ENCODE measurements around the gene NNMT. TPM values are rescaled to one million over a fixed set of nuclear protein-coding genes. Genes with fewer than 3 reads are reported as not detected.
A peak's percentile ranks its signal among the peaks of the same experiment; 100 is the strongest.

NNMT gene
- total and polyA plus RNA-seq, 3 experiments from 2014 or later: not detected

- H3K4me3 ChIP-seq (ENCODE audit: low read length): no peak overlapping the region
- Mint-ChIP-seq H3K27ac (no peak overlapping the region), H3K36me3 (no peaks in the 10 kb centered on the region), H3K4me1 (no peaks in the 10 kb centered on the region), H3K4me3 (no peak overlapping the region), H3K27me3 (peaks cover 13 to 26% of the 10 kb centered on the region in 2 donors), H3K9me3 (no peaks in the 10 kb centered on the region)
- H3K27ac ChIP-seq (ENCODE audit: low read depth, low read length): no peak overlapping the region
- no peaks in the 10 kb centered on the region for H3K36me3 ChIP-seq (ENCODE audit: insufficient read depth, low read length)
- POLR2A ChIA-PET: no interaction called here
- no peaks in the 10 kb centered on the region for H3K27me3 ChIP-seq (ENCODE audit: insufficient read depth, low read length, poor library complexity, severe bottlenecking)
- no peaks in the 10 kb centered on the region for H3K4me1 ChIP-seq (ENCODE audit: insufficient read depth, low read length)
- no peak for DNase-seq
- H3K9me3 ChIP-seq (ENCODE audit: low read length): no peaks in the 10 kb centered on the region
- CTCF ChIA-PET: interaction anchor here (1.0 to 1.6 kb wide), 2 partner anchors 13 to 16 kb away, joined by 3 to 5 read pairs; no protein-coding TSS in a partner anchor
These were observed 14.7 kb upstream of the NNMT start for GRCh38 chr11:114281388-114281956.

- peaks cover 9 to 20% of the 10 kb centered on the region in 2 donors for H3K27me3 Mint-ChIP-seq
- Histone ChIP-seq H3K27me3 (ENCODE audit: insufficient read depth, low read length, poor library complexity, severe bottlenecking) (no peaks in the 10 kb centered on the region), H3K27ac (ENCODE audit: low read depth, low read length) (no peak overlapping the region), H3K9me3 (ENCODE audit: low read length) (no peaks in the 10 kb centered on the region), H3K4me3 (ENCODE audit: low read length) (no peak overlapping the region), H3K4me1 (ENCODE audit: insufficient read depth, low read length) (no peaks in the 10 kb centered on the region), H3K36me3 (ENCODE audit: insufficient read depth, low read length) (no peaks in the 10 kb centered on the region)
- no peaks in the 10 kb centered on the region for H3K9me3 Mint-ChIP-seq
- no peak for DNase-seq
- H3K36me3 Mint-ChIP-seq: no peaks in the 10 kb centered on the region
- H3K4me1 Mint-ChIP-seq: no peaks in the 10 kb centered on the region
- CTCF ChIA-PET: interaction anchor here (1.6 kb wide), 1 partner anchor 17 kb away, joined by 5 read pairs; no protein-coding TSS in a partner anchor
- POLR2A ChIA-PET: no interaction called here
- H3K27ac Mint-ChIP-seq: peak overlapping the region in 1 of 8 donors; percentile 17
- no peak overlapping the region for H3K4me3 Mint-ChIP-seq
These were observed 13.7 kb upstream of the NNMT start for GRCh38 chr11:114282488-114282887.

GRCh38 chr11:114283422-114283821 is 12.8 kb upstream of the NNMT start:
- Histone ChIP-seq H3K36me3 (ENCODE audit: insufficient read depth, low read length) (no peaks in the 10 kb centered on the region), H3K4me3 (ENCODE audit: low read length) (no peak overlapping the region), H3K27me3 (ENCODE audit: insufficient read depth, low read length, poor library complexity, severe bottlenecking) (no peaks in the 10 kb centered on the region), H3K4me1 (ENCODE audit: insufficient read depth, low read length) (no peaks in the 10 kb centered on the region), H3K27ac (ENCODE audit: low read depth, low read length) (no peak overlapping the region), H3K9me3 (ENCODE audit: low read length) (no peaks in the 10 kb centered on the region)
- ChIA-PET CTCF (no interaction called here), POLR2A (no interaction called here)
- Mint-ChIP-seq H3K4me1 (no peaks in the 10 kb centered on the region), H3K27me3 (peaks cover 5 to 19% of the 10 kb centered on the region in 2 donors), H3K9me3 (no peaks in the 10 kb centered on the region), H3K27ac (no peak overlapping the region), H3K4me3 (no peak overlapping the region), H3K36me3 (no peaks in the 10 kb centered on the region)
- DNase-seq: no peak

DNA sequence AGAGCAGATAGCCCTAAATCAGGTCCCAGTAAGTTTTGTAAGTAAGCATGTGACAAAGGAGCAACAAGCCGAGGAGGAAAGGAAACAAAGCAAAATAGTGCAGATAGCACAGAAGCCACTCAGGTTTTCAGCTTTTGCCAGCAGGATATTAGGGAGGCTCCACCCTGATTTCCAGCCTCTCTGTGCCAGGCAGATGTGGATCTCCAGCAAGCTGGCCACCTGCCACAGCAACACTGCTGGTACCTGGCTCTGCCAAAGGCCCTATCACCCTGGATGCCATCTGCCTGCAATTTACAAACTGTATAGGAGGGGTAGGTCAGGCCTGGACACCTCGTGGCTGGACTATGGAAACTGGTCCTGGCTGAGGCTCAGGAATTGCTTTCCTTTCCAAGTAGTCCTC is 12.2 kb upstream of the NNMT start:
- no peaks in the 10 kb centered on the region for H3K4me1 ChIP-seq (ENCODE audit: insufficient read depth, low read length)
- DNase-seq: no peak
- H3K27me3 ChIP-seq (ENCODE audit: insufficient read depth, low read length, poor library complexity, severe bottlenecking): no peaks in the 10 kb centered on the region
- ChIA-PET CTCF (no interaction called here), POLR2A (no interaction called here)
- Mint-ChIP-seq H3K27ac (no peak overlapping the region), H3K9me3 (no peaks in the 10 kb centered on the region), H3K4me1 (no peaks in the 10 kb centered on the region), H3K27me3 (peaks cover 5 to 15% of the 10 kb centered on the region in 2 donors), H3K36me3 (no peaks in the 10 kb centered on the region), H3K4me3 (no peak overlapping the region)
- no peaks in the 10 kb centered on the region for H3K9me3 ChIP-seq (ENCODE audit: low read length)
- no peaks in the 10 kb centered on the region for H3K36me3 ChIP-seq (ENCODE audit: insufficient read depth, low read length)
- H3K4me3 ChIP-seq (ENCODE audit: low read length): no peak overlapping the region
- no peak overlapping the region for H3K27ac ChIP-seq (ENCODE audit: low read depth, low read length)

DNA sequence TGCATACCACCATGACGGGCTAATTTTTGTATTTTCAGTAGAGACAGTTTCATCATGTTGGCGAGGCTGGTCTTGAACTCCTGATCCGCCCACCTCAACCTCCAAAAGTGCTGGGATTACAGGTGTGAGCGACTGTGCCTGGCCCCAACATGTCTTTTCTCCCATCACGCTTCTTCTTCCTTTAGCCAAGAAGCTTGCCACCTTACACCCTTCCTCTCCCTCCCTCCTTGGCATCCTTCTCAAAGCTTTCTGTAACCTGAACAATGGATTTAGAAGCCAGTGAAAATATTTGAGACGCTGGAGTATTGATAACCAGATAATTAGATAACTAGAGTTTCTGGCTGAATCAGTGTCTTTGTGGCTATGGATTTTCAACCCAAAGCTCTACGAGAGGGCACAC is 11.3 kb upstream of the NNMT start:
- Histone ChIP-seq H3K4me3 (ENCODE audit: low read length) (no peak overlapping the region), H3K4me1 (ENCODE audit: insufficient read depth, low read length) (no peaks in the 10 kb centered on the region), H3K27ac (ENCODE audit: low read depth, low read length) (no peak overlapping the region), H3K9me3 (ENCODE audit: low read length) (no peaks in the 10 kb centered on the region), H3K36me3 (ENCODE audit: insufficient read depth, low read length) (no peaks in the 10 kb centered on the region), H3K27me3 (ENCODE audit: insufficient read depth, low read length, poor library complexity, severe bottlenecking) (no peaks in the 10 kb centered on the region)
- CTCF ChIA-PET: no interaction called here
- Mint-ChIP-seq H3K36me3 (no peaks in the 10 kb centered on the region), H3K4me1 (no peaks in the 10 kb centered on the region), H3K9me3 (no peaks in the 10 kb centered on the region), H3K4me3 (no peak overlapping the region), H3K27ac (no peak overlapping the region), H3K27me3 (peaks cover 4 to 9% of the 10 kb centered on the region in 2 donors)
- no peak for DNase-seq
- POLR2A ChIA-PET: no interaction called here

DNA sequence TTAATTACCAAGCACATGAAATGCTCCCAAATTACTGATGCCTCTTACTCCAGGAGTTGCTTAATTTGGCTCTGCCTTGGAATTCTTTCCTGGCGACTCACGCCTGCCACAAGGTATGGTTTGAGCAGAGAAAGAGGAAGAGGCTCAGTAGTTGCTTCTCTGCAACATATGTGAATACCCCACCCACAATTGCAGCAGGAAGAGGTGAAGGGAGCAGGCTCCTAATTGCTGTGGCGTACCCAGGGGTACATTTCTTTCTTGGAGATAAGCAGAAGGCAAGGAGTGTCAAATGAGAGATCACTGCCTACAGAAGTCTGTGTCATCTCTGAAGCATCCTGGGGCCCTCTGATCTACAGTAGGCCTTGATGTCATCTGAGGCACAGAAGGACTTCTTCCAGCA is 10.6 kb upstream of the NNMT start:
- Histone ChIP-seq H3K4me1 (ENCODE audit: insufficient read depth, low read length) (no peaks in the 10 kb centered on the region), H3K27me3 (ENCODE audit: insufficient read depth, low read length, poor library complexity, severe bottlenecking) (no peaks in the 10 kb centered on the region), H3K4me3 (ENCODE audit: low read length) (no peak overlapping the region), H3K9me3 (ENCODE audit: low read length) (no peaks in the 10 kb centered on the region), H3K27ac (ENCODE audit: low read depth, low read length) (no peak overlapping the region), H3K36me3 (ENCODE audit: insufficient read depth, low read length) (no peaks in the 10 kb centered on the region)
- H3K4me1 Mint-ChIP-seq: no peaks in the 10 kb centered on the region
- H3K9me3 Mint-ChIP-seq: no peaks in the 10 kb centered on the region
- ChIA-PET CTCF (no interaction called here), POLR2A (no interaction called here)
- no peak overlapping the region for H3K27ac Mint-ChIP-seq
- DNase-seq: no peak
- H3K36me3 Mint-ChIP-seq: no peaks in the 10 kb centered on the region
- H3K27me3 Mint-ChIP-seq: peaks cover 4 to 7% of the 10 kb centered on the region in 2 donors
- no peak overlapping the region for H3K4me3 Mint-ChIP-seq

- Histone ChIP-seq H3K9me3 (ENCODE audit: low read length) (no peaks in the 10 kb centered on the region), H3K36me3 (ENCODE audit: insufficient read depth, low read length) (no peaks in the 10 kb centered on the region), H3K27me3 (ENCODE audit: insufficient read depth, low read length, poor library complexity, severe bottlenecking) (no peaks in the 10 kb centered on the region), H3K4me3 (ENCODE audit: low read length) (no peak overlapping the region), H3K27ac (ENCODE audit: low read depth, low read length) (no peak overlapping the region), H3K4me1 (ENCODE audit: insufficient read depth, low read length) (no peaks in the 10 kb centered on the region)
- H3K27ac Mint-ChIP-seq: no peak overlapping the region
- DNase-seq: no peak
- no peak overlapping the region for H3K4me3 Mint-ChIP-seq
- CTCF ChIA-PET: no interaction called here
- H3K9me3 Mint-ChIP-seq: no peaks in the 10 kb centered on the region
- POLR2A ChIA-PET: no interaction called here
- H3K4me1 Mint-ChIP-seq: no peaks in the 10 kb centered on the region
- H3K36me3 Mint-ChIP-seq: no peaks in the 10 kb centered on the region
- peaks cover 4 to 7% of the 10 kb centered on the region in 2 donors for H3K27me3 Mint-ChIP-seq
These were observed 10.0 kb upstream of the NNMT start for GRCh38 chr11:114286229-114286628.

DNA sequence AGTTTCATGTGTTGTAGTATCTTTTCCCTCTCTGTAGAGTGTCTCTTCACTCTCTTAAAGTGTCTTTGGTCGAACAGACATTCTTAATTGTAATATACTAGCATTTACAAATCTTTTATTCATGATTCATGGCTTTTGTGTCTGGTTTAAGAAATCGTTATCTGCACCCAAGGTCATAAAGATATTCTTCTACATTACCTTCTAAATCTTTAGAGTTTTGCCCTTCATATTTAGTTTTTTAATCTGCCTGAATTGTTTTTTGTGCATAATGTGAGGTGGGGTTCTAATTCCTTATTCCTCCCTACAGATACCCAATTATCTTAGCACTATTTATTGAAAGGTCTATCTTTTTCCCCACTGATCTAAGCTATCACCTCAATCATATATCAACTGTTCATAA is 9.0 kb upstream of the NNMT start:
- H3K9me3 ChIP-seq (ENCODE audit: low read length): no peaks in the 10 kb centered on the region
- H3K4me3 Mint-ChIP-seq: no peak overlapping the region
- no peak overlapping the region for H3K27ac Mint-ChIP-seq
- no peaks in the 10 kb centered on the region for H3K36me3 ChIP-seq (ENCODE audit: insufficient read depth, low read length)
- H3K36me3 Mint-ChIP-seq: no peaks in the 10 kb centered on the region
- ChIA-PET POLR2A (no interaction called here), CTCF (no interaction called here)
- no peaks in the 10 kb centered on the region for H3K4me1 ChIP-seq (ENCODE audit: insufficient read depth, low read length)
- no peak for DNase-seq
- peaks cover 2 to 7% of the 10 kb centered on the region in 2 donors for H3K27me3 Mint-ChIP-seq
- peaks cover 0 to 2% (median 0%) of the 10 kb centered on the region in 3 donors for H3K4me1 Mint-ChIP-seq
- no peak overlapping the region for H3K4me3 ChIP-seq (ENCODE audit: low read length)
- no peaks in the 10 kb centered on the region for H3K9me3 Mint-ChIP-seq
- no peaks in the 10 kb centered on the region for H3K27me3 ChIP-seq (ENCODE audit: insufficient read depth, low read length, poor library complexity, severe bottlenecking)
- no peak overlapping the region for H3K27ac ChIP-seq (ENCODE audit: low read depth, low read length)

DNA sequence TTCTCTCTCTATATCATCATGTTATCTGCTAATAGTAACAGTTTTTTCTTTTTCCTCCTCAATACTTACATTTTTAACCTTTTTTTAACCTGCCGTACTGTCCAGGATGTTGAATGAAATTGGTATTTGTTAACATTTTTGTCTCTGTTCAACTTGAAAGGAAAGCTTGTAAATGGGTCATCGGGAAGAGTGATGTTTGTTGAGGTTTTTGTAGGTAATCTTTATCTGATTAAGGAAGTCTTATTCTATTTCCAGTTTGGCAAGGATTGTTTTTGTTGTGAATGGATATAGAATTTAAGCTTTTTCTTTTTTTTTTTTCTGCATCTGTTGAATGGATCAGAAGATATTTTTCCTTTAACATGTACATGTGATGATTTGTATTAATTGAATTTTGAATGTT is 8.1 kb upstream of the NNMT start:
- Histone ChIP-seq H3K27me3 (ENCODE audit: insufficient read depth, low read length, poor library complexity, severe bottlenecking) (no peaks in the 10 kb centered on the region), H3K4me1 (ENCODE audit: insufficient read depth, low read length) (no peaks in the 10 kb centered on the region), H3K4me3 (ENCODE audit: low read length) (no peak overlapping the region), H3K9me3 (ENCODE audit: low read length) (no peaks in the 10 kb centered on the region), H3K36me3 (ENCODE audit: insufficient read depth, low read length) (no peaks in the 10 kb centered on the region), H3K27ac (ENCODE audit: low read depth, low read length) (no peak overlapping the region)
- POLR2A ChIA-PET: no interaction called here
- no peaks in the 10 kb centered on the region for H3K9me3 Mint-ChIP-seq
- no peak overlapping the region for H3K4me3 Mint-ChIP-seq
- H3K4me1 Mint-ChIP-seq: peaks cover 0 to 2% (median 0%) of the 10 kb centered on the region in 3 donors
- no peaks in the 10 kb centered on the region for H3K36me3 Mint-ChIP-seq
- H3K27ac Mint-ChIP-seq: no peak overlapping the region
- peaks cover 2 to 7% of the 10 kb centered on the region in 2 donors for H3K27me3 Mint-ChIP-seq
- no peak for DNase-seq
- CTCF ChIA-PET: no interaction called here

Data from CD8-positive, alpha-beta memory T cell (primary cell).